ENCODE measurements around the gene KIAA0586. TPM values are rescaled to one million over a fixed set of nuclear protein-coding genes. Genes with fewer than 3 reads are reported as not detected.

Gene KIAA0586
- total RNA-seq, 1 donor from 2014 or later = 18.3 TPM

- Mint-ChIP-seq H3K27me3 (ENCODE audit: unreplicated experiment) (peaks cover 2% of the 10 kb centered on the region), H3K4me1 (ENCODE audit: unreplicated experiment) (peaks cover 16% of the 10 kb centered on the region), H3K9me3 (ENCODE audit: unreplicated experiment) (no peaks in the 10 kb centered on the region), H3K27ac (ENCODE audit: unreplicated experiment) (no peak overlapping the region), H3K36me3 (ENCODE audit: low read depth, unreplicated experiment) (no peaks in the 10 kb centered on the region), H3K4me3 (ENCODE audit: unreplicated experiment) (no peak overlapping the region)
- no peak for DNase-seq (ENCODE audit: low spot score)
- no peak for TF ChIP-seq CTCF (IDR thresholded peaks at IDR 0.05; ENCODE audit: unreplicated experiment)
Measured at GRCh38 chr14:58563978-58564377, 136.5 kb downstream of the KIAA0586 start.

DNA sequence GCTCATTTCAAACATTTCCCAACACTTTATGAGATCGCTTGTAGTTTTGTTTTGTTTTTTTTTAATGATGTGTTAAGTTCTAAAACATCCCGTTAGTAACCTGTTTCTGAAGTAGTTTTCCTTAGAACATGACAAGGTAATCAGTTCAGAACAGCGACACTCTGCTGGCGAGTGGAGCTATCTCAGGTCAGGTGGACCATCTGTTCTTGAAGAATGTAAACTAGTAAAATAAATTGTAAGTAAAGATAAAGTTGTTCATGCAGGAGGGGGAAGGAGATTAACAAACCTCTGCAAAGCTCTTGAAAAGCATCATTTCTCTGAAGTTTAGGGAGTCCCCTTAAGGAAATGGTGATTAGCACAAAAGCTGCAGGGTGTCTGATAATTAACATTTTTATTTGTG lies 138.3 kb downstream of the KIAA0586 start:
- no peaks in the 10 kb centered on the region for H3K36me3 Mint-ChIP-seq (ENCODE audit: low read depth, unreplicated experiment)
- H3K4me3 Mint-ChIP-seq (ENCODE audit: unreplicated experiment) = no peak overlapping the region
- H3K27me3 Mint-ChIP-seq (ENCODE audit: unreplicated experiment) = no peaks in the 10 kb centered on the region
- no peaks in the 10 kb centered on the region for H3K9me3 Mint-ChIP-seq (ENCODE audit: unreplicated experiment)
- H3K27ac Mint-ChIP-seq (ENCODE audit: unreplicated experiment) = no peak overlapping the region
- peaks cover 10% of the 10 kb centered on the region for H3K4me1 Mint-ChIP-seq (ENCODE audit: unreplicated experiment)
- DNase-seq (ENCODE audit: low spot score) = no peak
- TF ChIP-seq CTCF (IDR thresholded peaks at IDR 0.05; ENCODE audit: unreplicated experiment) = no peak

DNA sequence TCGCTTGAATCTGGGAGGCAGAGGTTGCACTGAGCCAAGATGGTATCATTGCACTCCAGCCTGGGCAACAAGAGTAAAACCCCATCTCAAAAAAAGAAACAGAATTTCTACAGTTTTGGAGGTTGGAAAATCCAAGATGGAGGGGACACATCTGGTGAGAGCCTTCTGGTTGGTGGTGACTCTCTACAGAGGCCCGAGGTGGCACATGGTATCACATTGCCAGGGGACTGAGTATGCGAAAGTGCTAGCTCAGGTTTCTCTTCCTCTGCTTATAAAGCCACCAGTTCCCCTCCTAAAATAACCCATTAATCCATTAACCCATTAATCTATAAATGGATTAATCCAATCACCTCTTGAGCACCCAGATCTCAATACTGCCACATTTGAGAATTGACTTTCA lies 139.5 kb downstream of the KIAA0586 start:
- Mint-ChIP-seq H3K27ac (ENCODE audit: unreplicated experiment) (no peak overlapping the region), H3K27me3 (ENCODE audit: unreplicated experiment) (no peaks in the 10 kb centered on the region), H3K36me3 (ENCODE audit: low read depth, unreplicated experiment) (no peaks in the 10 kb centered on the region), H3K9me3 (ENCODE audit: unreplicated experiment) (no peaks in the 10 kb centered on the region), H3K4me3 (ENCODE audit: unreplicated experiment) (no peak overlapping the region), H3K4me1 (ENCODE audit: unreplicated experiment) (peaks cover 10% of the 10 kb centered on the region)
- TF ChIP-seq CTCF (IDR thresholded peaks at IDR 0.05; ENCODE audit: unreplicated experiment) = no peak
- no peak for DNase-seq (ENCODE audit: low spot score)

GRCh38 chr14:58568322-58568721 lies 140.8 kb downstream of the KIAA0586 start:
- Mint-ChIP-seq H3K4me1 (ENCODE audit: unreplicated experiment) (peaks cover 19% of the 10 kb centered on the region), H3K36me3 (ENCODE audit: low read depth, unreplicated experiment) (no peaks in the 10 kb centered on the region), H3K9me3 (ENCODE audit: unreplicated experiment) (no peaks in the 10 kb centered on the region), H3K4me3 (ENCODE audit: unreplicated experiment) (no peak overlapping the region), H3K27me3 (ENCODE audit: unreplicated experiment) (no peaks in the 10 kb centered on the region), H3K27ac (ENCODE audit: unreplicated experiment) (no peak overlapping the region)
- no peak for TF ChIP-seq CTCF (IDR thresholded peaks at IDR 0.05; ENCODE audit: unreplicated experiment)
- DNase-seq (ENCODE audit: low spot score) = no peak

DNA sequence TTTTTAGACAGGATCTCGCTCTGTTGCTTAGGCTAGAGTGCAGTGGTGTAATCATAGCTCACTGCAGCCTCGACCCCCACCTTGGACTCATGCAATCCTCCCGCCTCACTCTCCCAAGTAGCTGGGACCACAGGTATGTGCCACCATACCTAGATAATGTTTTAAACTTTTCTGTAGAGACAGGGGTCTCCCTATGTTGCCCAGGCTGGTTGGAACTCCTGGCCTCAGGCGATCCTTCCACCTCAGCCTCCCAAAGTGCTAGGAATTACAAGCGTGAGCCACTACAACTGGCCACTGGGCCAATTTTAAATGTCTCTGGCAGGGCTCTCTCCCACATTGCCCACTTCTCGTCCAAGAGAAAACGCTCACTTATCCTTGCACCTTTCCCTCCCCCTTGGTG lies 143.7 kb downstream of the KIAA0586 start:
- H3K36me3 Mint-ChIP-seq (ENCODE audit: low read depth, unreplicated experiment) = no peaks in the 10 kb centered on the region
- H3K4me1 Mint-ChIP-seq (ENCODE audit: unreplicated experiment) = peaks cover 17% of the 10 kb centered on the region

More for the DNA sequence above, 143.7 kb downstream of the KIAA0586 start:
- Mint-ChIP-seq H3K27ac (ENCODE audit: unreplicated experiment) (no peak overlapping the region), H3K4me3 (ENCODE audit: unreplicated experiment) (no peak overlapping the region), H3K27me3 (ENCODE audit: unreplicated experiment) (no peaks in the 10 kb centered on the region), H3K9me3 (ENCODE audit: unreplicated experiment) (no peaks in the 10 kb centered on the region)
- no peak for TF ChIP-seq CTCF (IDR thresholded peaks at IDR 0.05; ENCODE audit: unreplicated experiment)
- no peak for DNase-seq (ENCODE audit: low spot score)
